Measurements from ENCODE around the gene RIMKLB.

Gene RIMKLB

GRCh38 chr12:8821591-8821990 lies 123.8 kb downstream of the RIMKLB start:
- no peak for DNase-seq

- DNase-seq, result no peak
These were observed 124.5 kb downstream of the RIMKLB start, which contains the start of gene A2ML1 for GRCh38 chr12:8822298-8822697. Gene A2ML1 (plus strand): TSS chr12:8822621. CDS start chr12:8822652, 31 bp downstream.

GRCh38 chr12:8823565-8824300 lies 125.9 kb downstream of the RIMKLB start:
- no peak for DNase-seq

- no peak for DNase-seq
These were observed 129.9 kb downstream of the RIMKLB start for GRCh38 chr12:8827551-8828256.

GRCh38 chr12:8828257-8829124 lies 130.7 kb downstream of the RIMKLB start:
- DNase-seq, result no peak

GRCh38 chr12:8829125-8829518 lies 131.3 kb downstream of the RIMKLB start:
- no peak for DNase-seq

GRCh38 chr12:8829621-8830020 lies 131.8 kb downstream of the RIMKLB start:
- DNase-seq, result no peak

DNA sequence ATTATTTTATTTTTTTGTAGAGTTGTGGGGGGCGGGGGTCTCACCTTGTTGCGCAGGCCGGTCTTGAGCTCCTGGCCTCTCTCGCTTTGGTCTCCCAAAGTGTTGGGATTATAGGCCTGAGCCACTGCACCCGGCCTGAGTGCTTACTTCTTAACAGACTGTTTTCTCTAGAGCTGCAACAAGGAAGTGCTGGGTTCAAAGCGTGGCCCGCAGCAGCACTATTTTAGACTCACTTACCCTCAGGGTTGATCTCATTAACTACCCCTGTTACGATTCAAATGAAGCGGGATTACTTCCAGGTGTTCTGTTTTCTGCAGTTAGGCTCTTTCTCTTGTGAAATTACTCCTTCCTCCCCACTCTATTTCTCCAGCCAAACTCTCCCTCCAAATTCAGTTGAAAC lies 133.3 kb downstream of the RIMKLB start:
- no peak for DNase-seq

- DNase-seq, result no peak
These were observed 134.7 kb downstream of the RIMKLB start for GRCh38 chr12:8832500-8832899.
